Measurements from ENCODE around the gene NOTCH3.

DNA sequence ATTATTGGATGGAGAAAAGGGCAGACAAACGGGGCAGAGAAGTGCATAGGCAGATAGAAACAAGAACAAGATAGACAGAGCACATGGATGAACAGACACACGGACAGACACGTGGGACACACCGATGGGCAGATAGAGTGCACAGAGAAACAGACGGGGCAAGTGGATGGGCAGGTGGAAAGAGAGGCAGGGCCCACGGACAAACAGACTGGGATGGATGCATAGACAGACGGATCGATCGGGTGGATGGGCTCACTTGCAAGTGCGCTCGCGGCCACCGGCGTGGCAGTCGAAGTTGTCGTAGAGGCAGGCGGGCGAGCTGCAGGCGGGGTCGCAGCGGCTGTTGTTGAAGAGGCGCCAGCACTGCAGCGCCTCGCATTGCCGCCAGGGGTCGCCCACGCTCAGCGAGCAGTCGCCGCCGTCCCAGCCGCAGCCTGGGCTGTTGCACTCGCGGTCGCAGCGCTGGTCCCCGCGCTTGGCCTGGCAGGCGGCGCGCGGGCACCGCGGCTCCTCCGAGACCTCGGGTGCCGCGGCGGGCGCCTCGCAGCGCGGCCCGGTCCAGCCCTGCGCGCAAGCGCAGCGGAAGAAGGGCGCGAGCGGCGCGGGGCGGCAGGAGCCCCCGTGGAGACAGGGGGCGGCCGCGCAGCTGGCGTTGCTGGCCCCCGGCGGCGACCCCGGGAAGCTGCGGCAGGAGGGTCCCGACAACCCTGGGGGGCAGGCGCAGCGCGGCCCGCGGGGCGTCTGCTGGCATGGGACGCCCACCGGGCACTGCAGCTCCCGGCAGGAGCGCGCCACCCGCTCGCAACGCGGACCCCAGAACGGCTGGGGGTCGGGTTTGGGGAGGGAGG lies 23.3 kb downstream of the NOTCH3 start:
- TF ChIP-seq, protein P1, sequence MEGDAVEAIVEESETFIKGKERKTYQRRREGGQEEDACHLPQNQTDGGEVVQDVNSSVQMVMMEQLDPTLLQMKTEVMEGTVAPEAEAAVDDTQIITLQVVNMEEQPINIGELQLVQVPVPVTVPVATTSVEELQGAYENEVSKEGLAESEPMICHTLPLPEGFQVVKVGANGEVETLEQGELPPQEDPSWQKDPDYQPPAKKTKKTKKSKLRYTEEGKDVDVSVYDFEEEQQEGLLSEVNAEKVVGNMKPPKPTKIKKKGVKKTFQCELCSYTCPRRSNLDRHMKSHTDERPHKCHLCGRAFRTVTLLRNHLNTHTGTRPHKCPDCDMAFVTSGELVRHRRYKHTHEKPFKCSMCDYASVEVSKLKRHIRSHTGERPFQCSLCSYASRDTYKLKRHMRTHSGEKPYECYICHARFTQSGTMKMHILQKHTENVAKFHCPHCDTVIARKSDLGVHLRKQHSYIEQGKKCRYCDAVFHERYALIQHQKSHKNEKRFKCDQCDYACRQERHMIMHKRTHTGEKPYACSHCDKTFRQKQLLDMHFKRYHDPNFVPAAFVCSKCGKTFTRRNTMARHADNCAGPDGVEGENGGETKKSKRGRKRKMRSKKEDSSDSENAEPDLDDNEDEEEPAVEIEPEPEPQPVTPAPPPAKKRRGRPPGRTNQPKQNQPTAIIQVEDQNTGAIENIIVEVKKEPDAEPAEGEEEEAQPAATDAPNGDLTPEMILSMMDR (IDR thresholded peaks at IDR 0.05): peak; percentile 98
- no peak for TF ChIP-seq ZFX (IDR thresholded peaks at IDR 0.05; ENCODE audit: borderline replicate concordance)
